ENCODE measurements around the gene HIPK1. TPM values are rescaled to one million over a fixed set of nuclear protein-coding genes. Genes with fewer than 3 reads are reported as not detected.

HIPK1 gene
- total RNA-seq, 1 experiment from 2014 or later = 41.5 TPM

GRCh38 chr1:114023377-114023776 is 94.3 kb downstream of the HIPK1 start:
- DNase-seq (ENCODE audit: low read depth, low spot score) (no peak), ATAC-seq (no peak)
- TF ChIP-seq POLR2AphosphoS5 (IDR thresholded peaks at IDR 0.05; ENCODE audit: low read depth, low read length) (no peak), CTCF (IDR thresholded peaks at IDR 0.05) (no peak), REST (IDR thresholded peaks at IDR 0.05; ENCODE audit: insufficient read depth in 1 of 2, low read depth in 2 of 2, low read length in 1 of 2) (no peak), TCF7L2 (IDR thresholded peaks at IDR 0.05; ENCODE audit: low read depth, low read length) (no peak), SIN3A (IDR thresholded peaks at IDR 0.05; ENCODE audit: borderline replicate concordance, insufficient read depth, low read depth, low read length) (no peak)
- H3K9me3 ChIP-seq (ENCODE audit: control insufficient read depth, insufficient read depth, low read depth, low read length) = no peaks in the 10 kb centered on the region
- H3K4me1 ChIP-seq (ENCODE audit: control insufficient read depth, insufficient read depth, low read length) = no peaks in the 10 kb centered on the region
- BruUV-seq (replicated peaks) = no TSS peak
- no peak overlapping the region for H3K27ac ChIP-seq (ENCODE audit: low read length)
- no peaks in the 10 kb centered on the region for H3K27me3 ChIP-seq (ENCODE audit: control insufficient read depth, insufficient read depth, low read length)
- intact Hi-C loops (cut with micrococcal nuclease; ENCODE audit: unreplicated experiment) (no loop called here), in situ Hi-C loops (cut with HindIII; ENCODE audit: low pct_unique_long_range_greater_than_20kb, low sequenced_read_pairs) (no loop called here)
- no peak overlapping the region for H3K4me3 ChIP-seq (ENCODE audit: low read depth in 2 of 2, low read length in 2 of 2)
- ChIA-PET CTCF (no interaction called here), POLR2A (interaction anchor here (0.6 kb wide), 1 partner anchor 14 kb away, joined by 3 read pairs; no protein-coding TSS in a partner anchor)
- H3K36me3 ChIP-seq (ENCODE audit: control insufficient read depth, insufficient read depth, low read length) = no peaks in the 10 kb centered on the region

- H3K36me3 ChIP-seq (ENCODE audit: control insufficient read depth, insufficient read depth, low read length) = no peaks in the 10 kb centered on the region
- CTCF ChIA-PET = no interaction called here
- POLR2A ChIA-PET = interaction anchor here (0.6 kb wide), 1 partner anchor 14 kb away, joined by 3 read pairs; no protein-coding TSS in a partner anchor
Measured at GRCh38 chr1:114024049-114024448, 94.9 kb downstream of the HIPK1 start.

More at GRCh38 chr1:114024049-114024448, 94.9 kb downstream of the HIPK1 start:
- in situ Hi-C loops (cut with HindIII; ENCODE audit: low pct_unique_long_range_greater_than_20kb, low sequenced_read_pairs) (no loop called here), intact Hi-C loops (cut with micrococcal nuclease; ENCODE audit: unreplicated experiment) (no loop called here)
- no peak for DNase-seq (ENCODE audit: low read depth, low spot score)
- Histone ChIP-seq H3K4me3 (ENCODE audit: low read depth in 2 of 2, low read length in 2 of 2) (no peak overlapping the region), H3K4me1 (ENCODE audit: control insufficient read depth, insufficient read depth, low read length) (no peaks in the 10 kb centered on the region), H3K9me3 (ENCODE audit: control insufficient read depth, insufficient read depth, low read depth, low read length) (no peaks in the 10 kb centered on the region), H3K27ac (ENCODE audit: low read length) (no peak overlapping the region), H3K27me3 (ENCODE audit: control insufficient read depth, insufficient read depth, low read length) (no peaks in the 10 kb centered on the region)
- ATAC-seq = no peak
- TF ChIP-seq SIN3A (IDR thresholded peaks at IDR 0.05; ENCODE audit: borderline replicate concordance, insufficient read depth, low read depth, low read length) (no peak), CTCF (IDR thresholded peaks at IDR 0.05) (no peak), TCF7L2 (IDR thresholded peaks at IDR 0.05; ENCODE audit: low read depth, low read length) (no peak), REST (IDR thresholded peaks at IDR 0.05; ENCODE audit: insufficient read depth in 1 of 2, low read depth in 2 of 2, low read length in 1 of 2) (no peak), POLR2AphosphoS5 (IDR thresholded peaks at IDR 0.05; ENCODE audit: low read depth, low read length) (no peak)
- no TSS peak for BruUV-seq (replicated peaks)

Measured in Panc1 (cell line).